ENCODE measurements around the gene SEPTIN12. TPM values are rescaled to one million over a fixed set of nuclear protein-coding genes. Genes with fewer than 3 reads are reported as not detected.

The SEPTIN12 gene
- total and polyA plus RNA-seq, 2 donors (not counting 1 experiment from before 2014, with no cell fraction given), result 0.07 TPM; not detected in 1

GRCh38 chr16:4768549-4769305 lies 19.4 kb downstream of the SEPTIN12 start:
- peak overlapping the region; percentile 99 for H2AFZ ChIP-seq (ENCODE audit: insufficient read depth, low read depth, low read length, poor library complexity, severe bottlenecking)
- H3K27me3 ChIP-seq (replicated peaks in 1 of 4; ENCODE audit: control extremely low read depth in 1 of 4, control insufficient read depth in 3 of 4, insufficient read depth in 4 of 4, low read length in 3 of 4), result no peaks in the 10 kb centered on the region
- peaks cover 22% of the 10 kb centered on the region for H3K79me2 ChIP-seq (ENCODE audit: control insufficient read depth, insufficient read depth, low read length)
- ChIA-PET CTCF (interaction anchor here (0.5 to 1.9 kb wide), 2 partner anchors 29 to 34 kb away, joined by 3 to 12 read pairs; partner anchors contain the start of genes ANKS3 and DNAAF8), POLR2A (interaction anchor here (1.4 to 2.6 kb wide), 3 partner anchors 34 to 75 kb away, joined by 5 to 14 read pairs (median 7); partner anchors contain the start of genes ANKS3, DNAAF8, NUDT16L1 and ROGDI)
- 3% methylated on average over 42 of the region's 48 CpGs for WGBS (ENCODE audit: insufficient coverage)
- H3K27ac Mint-ChIP-seq, result peak overlapping the region; percentile 95
- peak overlapping the region; percentile 63 to 87 (median 73) for H3K4me3 ChIP-seq (ENCODE audit: control extremely low read depth in 1 of 5, extremely low read depth in 1 of 5, insufficient read depth in 1 of 5, low read depth in 2 of 5, low read length in 4 of 5)
- peak; percentile 87 for DNase-seq
- peaks cover 15 to 33% of the 10 kb centered on the region in 2 donors for H3K4me1 ChIP-seq (ENCODE audit: control insufficient read depth in 2 of 2, insufficient read depth in 2 of 2, low read length in 2 of 2)
- peak overlapping the region; percentile 91 for H3K4me2 ChIP-seq (replicated peaks; ENCODE audit: low read depth, low read length, poor library complexity, severe bottlenecking)
- H3K9me3 ChIP-seq (ENCODE audit: control extremely low read depth in 1 of 3, control insufficient read depth in 2 of 3, insufficient read depth in 1 of 3, low read length in 2 of 3), result no peaks in the 10 kb centered on the region
- H3K27me3 Mint-ChIP-seq, result no peaks in the 10 kb centered on the region
- H3K9ac ChIP-seq (ENCODE audit: low read length), result peak overlapping the region; percentile 79
- peaks cover 31% of the 10 kb centered on the region for H3K4me1 Mint-ChIP-seq
- intact Hi-C loops (cut with micrococcal nuclease), result loop anchor here (1.0 kb wide), 2 partner anchors 75 to 263 kb away; partner anchors contain the start of gene NUDT16L1
- peak overlapping the region; percentile 50 to 70 for H3K27ac ChIP-seq (ENCODE audit: low read length in 2 of 2)
- H3K4me3 Mint-ChIP-seq, result peak overlapping the region; percentile 98
- ATAC-seq (ENCODE audit: low read depth), result peak; percentile 66
- H4K20me1 ChIP-seq (ENCODE audit: control insufficient read depth, insufficient read depth, low read length, poor library complexity, severe bottlenecking), result no peaks in the 10 kb centered on the region
- peaks cover 0 to 3% of the 10 kb centered on the region in 2 experiments for H3K36me3 ChIP-seq (replicated peaks in 1 of 2; ENCODE audit: control extremely low read depth in 1 of 2, control insufficient read depth in 1 of 2, extremely low read depth in 1 of 2, insufficient read depth in 2 of 2, low read length in 1 of 2)
- TF ChIP-seq CTCF (IDR thresholded peaks at IDR 0.05) (no peak), EZH2 (IDR thresholded peaks at IDR 0.05; ENCODE audit: borderline replicate concordance, insufficient read depth, low read depth, low read length, poor library complexity, severe bottlenecking) (no peak)
- no peaks in the 10 kb centered on the region for H3K9me3 Mint-ChIP-seq (ENCODE audit: insufficient read depth)

All from B cell (primary cell).